Astrocyte of the spinal cord (primary cell): Measurements from ENCODE around the gene KLRC3.
"Not testable (repeated sequence)": the region's sequence is repeated elsewhere in the genome, so short reads cannot be mapped to it uniquely, and the experiment has no call there.

Experiments used
- DNase-seq: peaks from one replicate; pipeline ENCODE4 v3.0.0; 2011; ENCODE audit warnings: low read depth, low spot score
- H3K4me3 ChIP-seq: 2 replicates; pipeline ENCODE4 v1.5.1; 2011; ENCODE audit warnings: low read depth, mild to moderate bottlenecking, low read length, moderate library complexity
- in situ Hi-C: cut with HindIII; loops from 2 replicates; pipeline ENCODE4 v1.10.0; 2017; ENCODE audit warnings: low sequenced_read_pairs
- TF ChIP-seq, protein P1 (sequence below): IDR thresholded peaks from 2 replicates; pipeline ENCODE4 v1.5.1; 2012; ENCODE audit warnings: low read depth, mild to moderate bottlenecking, low read length, inconsistent platforms

Gene KLRC3

DNA sequence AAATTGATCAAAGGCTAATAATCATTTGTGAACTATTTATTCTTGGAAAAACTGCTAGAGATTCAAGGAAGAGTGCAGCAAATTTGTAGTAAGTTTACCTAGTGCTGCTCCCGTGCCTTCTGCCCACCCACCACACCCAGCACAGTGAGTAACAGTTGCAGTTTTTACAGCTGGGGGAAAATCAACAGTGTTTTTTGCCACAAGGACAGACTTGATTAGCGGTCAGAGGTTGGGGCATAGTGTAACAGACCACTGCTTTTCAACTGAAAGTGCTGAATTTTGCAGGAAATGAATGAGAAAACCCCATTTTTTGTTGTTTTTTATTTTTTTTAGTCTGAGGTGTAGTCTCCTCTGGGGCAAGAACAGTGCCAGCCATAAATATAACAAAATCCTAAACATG is 23.1 kb downstream of the KLRC3 start:
- TF ChIP-seq, protein P1, sequence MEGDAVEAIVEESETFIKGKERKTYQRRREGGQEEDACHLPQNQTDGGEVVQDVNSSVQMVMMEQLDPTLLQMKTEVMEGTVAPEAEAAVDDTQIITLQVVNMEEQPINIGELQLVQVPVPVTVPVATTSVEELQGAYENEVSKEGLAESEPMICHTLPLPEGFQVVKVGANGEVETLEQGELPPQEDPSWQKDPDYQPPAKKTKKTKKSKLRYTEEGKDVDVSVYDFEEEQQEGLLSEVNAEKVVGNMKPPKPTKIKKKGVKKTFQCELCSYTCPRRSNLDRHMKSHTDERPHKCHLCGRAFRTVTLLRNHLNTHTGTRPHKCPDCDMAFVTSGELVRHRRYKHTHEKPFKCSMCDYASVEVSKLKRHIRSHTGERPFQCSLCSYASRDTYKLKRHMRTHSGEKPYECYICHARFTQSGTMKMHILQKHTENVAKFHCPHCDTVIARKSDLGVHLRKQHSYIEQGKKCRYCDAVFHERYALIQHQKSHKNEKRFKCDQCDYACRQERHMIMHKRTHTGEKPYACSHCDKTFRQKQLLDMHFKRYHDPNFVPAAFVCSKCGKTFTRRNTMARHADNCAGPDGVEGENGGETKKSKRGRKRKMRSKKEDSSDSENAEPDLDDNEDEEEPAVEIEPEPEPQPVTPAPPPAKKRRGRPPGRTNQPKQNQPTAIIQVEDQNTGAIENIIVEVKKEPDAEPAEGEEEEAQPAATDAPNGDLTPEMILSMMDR = no peak
- DNase-seq = no peak
- no peak overlapping the region for H3K4me3 ChIP-seq
- in situ Hi-C loops = no loop called here

- H3K4me3 ChIP-seq, DNase-seq, in situ Hi-C loops: not testable (repeated sequence)
Observed at GRCh38 chr12:10396176-10396575, 24.2 kb downstream of the KLRC3 start.

- DNase-seq = peak; percentile 93
- H3K4me3 ChIP-seq = no peak overlapping the region
- TF ChIP-seq, protein P1 = no peak
- in situ Hi-C loops = no loop called here
Observed at GRCh38 chr12:10395390-10395998, 24.9 kb downstream of the KLRC3 start.

DNA sequence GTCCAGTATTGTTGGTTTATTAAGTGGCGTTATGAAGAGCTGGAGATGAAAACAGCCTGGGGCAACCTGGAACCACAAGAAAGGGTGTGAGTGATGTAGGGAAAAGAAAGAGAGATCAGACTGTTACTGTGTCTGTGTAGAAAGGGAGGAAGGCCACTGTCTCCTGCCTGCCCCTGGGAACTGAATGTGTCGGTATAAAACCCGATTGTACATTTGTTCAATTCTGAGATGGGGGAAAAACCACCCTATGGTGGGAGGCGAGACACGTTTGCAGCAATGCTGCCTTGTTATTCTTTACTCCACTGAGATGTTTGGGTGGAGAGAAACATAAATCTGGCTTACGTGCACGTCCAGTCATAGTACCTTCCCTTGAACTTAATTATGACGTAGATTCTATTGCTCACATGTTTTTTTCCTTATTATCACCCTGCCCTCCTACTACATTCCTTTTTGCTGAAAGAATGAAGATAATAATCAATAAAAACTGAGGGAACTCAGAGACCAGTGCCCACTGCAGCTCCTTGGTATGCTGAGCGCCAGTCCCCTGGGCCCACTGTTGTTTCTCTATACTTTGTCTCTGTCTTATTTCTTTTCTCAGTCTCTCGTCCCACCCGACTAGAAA is 25.8 kb downstream of the KLRC3 start:
- H3K4me3 ChIP-seq, in situ Hi-C loops, DNase-seq: not testable (repeated sequence)

DNA sequence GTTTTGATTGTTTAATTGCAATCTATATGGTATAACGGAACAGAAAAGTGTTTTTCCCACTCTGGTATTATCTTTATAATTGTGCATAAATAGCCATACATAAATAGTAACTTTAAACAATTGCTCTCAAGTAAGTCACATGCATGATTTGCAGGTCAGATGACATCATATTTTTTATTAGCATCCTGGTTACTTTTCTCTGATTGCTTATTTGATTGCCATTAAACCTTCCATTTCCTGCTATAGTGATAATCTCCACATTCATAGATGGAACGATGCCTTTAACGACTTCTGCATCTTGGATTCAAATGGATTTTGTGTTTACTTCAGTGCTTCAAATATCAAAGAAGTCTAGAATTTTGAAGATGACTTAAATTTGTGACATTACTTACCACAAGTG is 27.1 kb downstream of the KLRC3 start:
- DNase-seq = no peak
- in situ Hi-C loops = no loop called here
- TF ChIP-seq, protein P1 = no peak
- no peak overlapping the region for H3K4me3 ChIP-seq

DNA sequence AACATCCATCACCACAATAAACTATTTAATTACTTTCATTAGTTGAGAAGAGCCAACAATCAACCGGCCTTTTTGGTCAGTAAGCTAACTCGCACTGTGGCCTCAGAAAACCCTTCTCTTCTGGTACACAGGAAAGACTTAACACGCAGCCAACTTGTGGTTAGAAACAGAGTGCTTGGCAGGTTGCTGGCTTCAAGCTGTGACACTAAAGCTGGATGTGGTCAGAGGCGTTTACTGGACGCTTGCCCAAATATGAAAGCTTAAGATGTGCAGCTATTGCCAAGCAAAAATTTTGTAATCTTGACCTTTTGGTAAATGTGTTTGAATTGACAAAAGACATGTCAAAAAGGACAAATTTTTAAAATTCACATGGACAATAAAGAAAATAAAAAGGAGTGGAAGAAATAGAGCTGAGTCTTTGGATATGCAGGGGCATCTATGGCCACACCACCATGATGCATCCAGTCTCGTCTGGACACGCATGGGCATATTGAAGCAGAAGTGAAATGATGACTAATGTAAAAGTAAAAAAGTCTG is 27.9 kb downstream of the KLRC3 start:
- TF ChIP-seq, protein P1 = no peak

GRCh38 chr12:10390991-10391390 is 29.4 kb downstream of the KLRC3 start:
- H3K4me3 ChIP-seq, DNase-seq, in situ Hi-C loops: not testable (repeated sequence)

More for the DNA sequence above, 27.9 kb downstream of the KLRC3 start:
- peak; percentile 98 for DNase-seq
- in situ Hi-C loops = no loop called here
- H3K4me3 ChIP-seq = no peak overlapping the region

DNA sequence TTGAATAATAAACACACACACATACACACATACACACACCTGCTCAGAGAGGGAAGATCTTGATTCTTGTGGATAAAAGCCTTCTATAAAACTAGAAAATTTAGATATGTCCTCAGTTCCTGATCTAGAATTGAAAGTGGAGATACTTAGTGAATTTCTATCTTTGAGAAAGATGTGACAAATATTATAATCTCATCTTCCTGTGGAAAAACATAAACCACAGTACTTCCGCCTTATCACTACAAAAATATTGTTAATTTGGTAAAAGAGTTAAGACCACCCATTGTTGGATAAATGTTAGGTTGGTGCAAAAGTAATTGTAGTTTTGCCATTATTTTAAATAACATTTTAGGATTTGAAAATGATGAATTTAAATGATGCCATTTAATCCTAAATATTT is 30.5 kb downstream of the KLRC3 start, which contains the start of gene KLRK1:
Gene KLRK1 (minus strand): TSS at position 138 of the 400 bp plus-strand sequence. CDS start 1,231 bp downstream, outside the sequence.
- TF ChIP-seq, protein P1 = no peak
- in situ Hi-C loops = no loop called here
- no peak within 1 kb of the TSS for H3K4me3 ChIP-seq
- DNase-seq = no peak
